Activated T-cell treated with anti-CD3 and anti-CD28 coated beads for 24 hours (primary cell): ENCODE data around the gene STK25.

Experiments used
- DNase-seq: peaks from one replicate; pipeline ENCODE4 v3.0.0-alpha.2; 2020; ENCODE audit warnings: low read depth

STK25 gene

DNA sequence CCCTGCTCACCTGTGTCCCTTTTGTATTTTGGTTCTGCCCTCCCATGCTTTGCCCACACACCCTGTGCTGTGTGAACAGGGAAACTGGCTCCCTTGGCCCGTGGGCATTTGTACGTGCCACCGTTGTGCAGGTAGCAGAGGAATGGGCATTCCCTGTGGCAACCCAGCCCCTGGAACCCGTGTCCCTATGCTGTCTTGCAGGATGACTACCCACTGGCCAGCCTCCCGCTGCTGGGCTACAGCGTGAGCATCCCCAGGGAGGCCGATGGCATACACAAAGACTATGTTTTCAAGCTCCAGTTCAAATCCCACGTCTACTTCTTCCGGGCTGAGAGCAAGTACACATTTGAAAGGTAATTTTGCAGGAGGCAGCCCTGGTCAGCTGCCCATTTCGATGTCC, 15.3 kb downstream of the STK25 start:
- DNase-seq, result no peak

- DNase-seq, result no peak
Measured at GRCh38 chr2:241492174-241492565, 16.2 kb downstream of the STK25 start.

DNA sequence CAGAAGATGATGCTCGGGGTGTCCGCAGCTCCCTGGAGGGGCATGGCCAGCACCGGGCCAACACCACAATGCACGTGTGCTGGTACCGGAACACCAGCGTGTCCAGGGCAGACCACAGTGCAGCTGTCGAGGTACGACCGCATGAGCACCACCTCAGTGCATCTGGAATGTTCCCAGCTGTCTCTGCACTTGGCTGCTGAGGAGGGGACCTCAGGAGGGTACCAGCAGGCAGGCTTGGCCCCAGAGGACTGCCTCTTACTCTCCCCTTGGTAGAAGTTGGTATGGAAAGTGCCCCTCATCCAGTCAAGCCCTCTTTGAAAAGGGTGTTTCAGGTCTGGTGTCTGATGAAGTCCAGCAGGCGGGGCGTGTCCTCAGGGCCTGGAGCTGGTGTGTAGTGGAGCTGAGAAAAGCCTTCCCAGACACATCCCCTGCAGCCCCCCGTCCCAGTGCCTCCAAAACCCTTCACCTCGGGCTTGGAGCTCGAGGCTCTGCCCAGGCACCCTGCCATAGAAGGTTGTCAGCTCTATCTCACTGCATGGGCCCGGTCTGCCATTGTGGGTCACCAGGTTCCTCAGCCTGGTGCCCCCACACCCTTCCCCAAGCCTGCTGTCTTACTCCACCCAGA, 16.7 kb downstream of the STK25 start:
- no peak for DNase-seq

DNA sequence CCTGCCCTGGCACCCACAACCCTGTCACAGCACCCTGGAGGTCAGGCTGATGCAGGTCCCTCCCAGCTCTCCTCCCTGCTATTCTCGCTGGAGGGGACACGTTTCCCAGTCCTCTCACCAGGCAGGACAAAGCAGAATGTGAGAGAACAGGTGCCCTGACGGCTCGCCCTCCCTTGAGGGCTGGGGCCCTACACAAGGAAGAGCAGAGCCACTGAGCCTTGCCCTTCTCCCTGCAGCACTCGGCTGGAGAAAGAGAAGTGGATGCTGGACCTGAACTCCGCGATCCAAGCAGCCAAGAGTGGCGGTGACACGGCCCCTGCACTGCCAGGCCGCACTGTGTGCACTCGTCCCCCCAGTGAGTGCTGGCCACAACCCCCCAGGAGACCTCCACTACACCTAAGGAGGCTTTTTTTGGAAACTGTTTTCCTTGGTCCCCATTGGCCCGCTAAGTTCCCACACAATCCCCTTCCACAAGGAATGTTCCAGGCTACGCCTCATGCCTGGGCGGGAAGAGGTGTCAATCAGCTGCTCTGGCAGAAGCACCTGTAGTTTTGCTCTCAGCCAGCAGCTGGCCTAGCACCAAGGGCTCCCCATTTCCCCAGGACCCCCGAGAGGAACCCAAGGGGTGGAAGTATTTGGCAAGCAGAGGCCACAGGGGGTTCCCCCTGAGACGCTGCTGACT, 17.4 kb downstream of the STK25 start:
- DNase-seq, result no peak

DNA sequence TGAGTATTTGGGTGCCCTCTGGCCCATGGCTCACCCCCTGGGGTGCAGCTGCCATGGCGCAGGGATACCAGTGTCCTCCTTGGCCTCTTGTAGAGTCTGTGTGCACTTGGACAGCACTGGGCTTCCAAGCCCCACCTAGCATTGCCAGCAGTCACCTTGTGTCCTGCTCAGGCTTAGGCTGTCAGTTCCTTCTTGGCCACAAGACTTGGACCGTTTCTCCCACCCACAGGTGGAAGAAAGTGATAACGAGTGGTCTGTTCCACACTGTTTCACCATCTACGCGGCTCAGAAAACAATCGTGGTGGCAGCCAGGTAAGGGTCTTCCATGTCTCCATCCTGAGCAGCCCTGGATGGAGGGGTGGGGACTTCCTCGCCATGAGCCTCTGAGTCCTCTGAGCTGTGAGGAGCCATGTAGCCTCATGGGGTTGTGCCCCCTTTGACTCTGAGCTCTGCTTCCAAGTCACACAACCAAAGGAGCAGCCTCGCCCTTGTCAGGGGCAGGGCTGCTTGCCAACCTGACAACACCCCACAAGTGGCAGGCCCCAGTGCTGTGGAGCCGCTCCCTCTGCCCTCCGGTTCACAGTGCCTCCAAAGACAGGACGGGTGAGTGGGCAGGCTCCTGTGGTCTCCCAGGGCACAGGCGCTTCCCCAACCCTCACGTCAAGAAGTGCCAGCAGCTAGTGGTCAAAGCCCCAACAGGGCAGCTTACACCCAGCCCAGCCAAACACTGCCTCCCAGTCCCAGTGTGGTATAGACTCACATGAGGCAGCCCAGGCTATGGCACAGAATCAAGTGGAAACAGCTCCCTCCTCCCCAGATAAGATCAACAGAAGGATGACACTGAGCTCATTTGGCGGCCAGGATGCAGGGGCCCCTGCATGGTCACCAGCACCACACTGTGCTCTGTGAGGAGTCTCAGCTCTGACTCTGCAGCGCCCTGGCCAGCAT, 18.4 kb downstream of the STK25 start:
- DNase-seq, result no peak

DNA sequence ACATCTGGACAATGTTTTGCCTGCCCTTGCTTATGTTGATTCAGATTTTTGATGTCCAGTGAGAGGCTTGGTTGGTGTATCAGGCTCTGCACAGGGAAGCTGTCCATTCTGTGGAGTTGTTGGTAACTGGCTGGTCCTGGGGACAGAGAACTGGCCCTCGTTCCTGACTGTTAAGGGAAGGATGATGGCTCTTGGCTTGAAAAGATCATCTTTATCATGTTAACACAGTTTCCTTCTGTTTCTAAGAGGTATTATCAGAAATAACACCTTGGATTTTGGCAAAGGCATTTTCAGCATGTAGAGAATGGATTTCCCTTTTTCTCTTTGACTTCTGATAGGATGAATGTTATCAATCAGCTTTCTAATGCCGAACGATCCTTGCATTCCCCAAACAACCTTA, 19.3 kb downstream of the STK25 start:
- no peak for DNase-seq

- no peak for DNase-seq
Measured at GRCh38 chr2:241485172-241485911, 23.0 kb downstream of the STK25 start.

GRCh38 chr2:241483305-241483704, 25.1 kb downstream of the STK25 start:
- no peak for DNase-seq

GRCh38 chr2:241482126-241482955, 26.0 kb downstream of the STK25 start:
- DNase-seq, result no peak

DNA sequence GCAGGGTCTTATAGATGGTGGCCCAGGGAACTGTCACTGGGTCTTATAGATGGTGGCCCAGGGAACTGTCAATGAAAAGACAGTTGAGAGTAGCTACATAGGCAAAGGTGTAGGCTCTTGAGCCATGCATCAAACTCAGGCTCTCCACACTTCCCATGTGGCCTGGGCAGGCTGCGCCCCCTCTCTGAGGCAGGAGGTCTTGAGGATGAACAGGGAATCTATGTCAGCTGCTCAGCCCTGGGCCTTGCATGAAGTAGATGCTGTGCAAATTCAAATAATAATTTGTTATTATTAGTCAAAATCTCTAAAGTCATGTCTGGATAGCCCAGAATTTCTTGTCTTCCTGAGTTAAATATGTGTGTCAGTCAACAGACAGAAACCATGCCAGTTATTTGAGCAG, 26.7 kb downstream of the STK25 start:
- no peak for DNase-seq

DNA sequence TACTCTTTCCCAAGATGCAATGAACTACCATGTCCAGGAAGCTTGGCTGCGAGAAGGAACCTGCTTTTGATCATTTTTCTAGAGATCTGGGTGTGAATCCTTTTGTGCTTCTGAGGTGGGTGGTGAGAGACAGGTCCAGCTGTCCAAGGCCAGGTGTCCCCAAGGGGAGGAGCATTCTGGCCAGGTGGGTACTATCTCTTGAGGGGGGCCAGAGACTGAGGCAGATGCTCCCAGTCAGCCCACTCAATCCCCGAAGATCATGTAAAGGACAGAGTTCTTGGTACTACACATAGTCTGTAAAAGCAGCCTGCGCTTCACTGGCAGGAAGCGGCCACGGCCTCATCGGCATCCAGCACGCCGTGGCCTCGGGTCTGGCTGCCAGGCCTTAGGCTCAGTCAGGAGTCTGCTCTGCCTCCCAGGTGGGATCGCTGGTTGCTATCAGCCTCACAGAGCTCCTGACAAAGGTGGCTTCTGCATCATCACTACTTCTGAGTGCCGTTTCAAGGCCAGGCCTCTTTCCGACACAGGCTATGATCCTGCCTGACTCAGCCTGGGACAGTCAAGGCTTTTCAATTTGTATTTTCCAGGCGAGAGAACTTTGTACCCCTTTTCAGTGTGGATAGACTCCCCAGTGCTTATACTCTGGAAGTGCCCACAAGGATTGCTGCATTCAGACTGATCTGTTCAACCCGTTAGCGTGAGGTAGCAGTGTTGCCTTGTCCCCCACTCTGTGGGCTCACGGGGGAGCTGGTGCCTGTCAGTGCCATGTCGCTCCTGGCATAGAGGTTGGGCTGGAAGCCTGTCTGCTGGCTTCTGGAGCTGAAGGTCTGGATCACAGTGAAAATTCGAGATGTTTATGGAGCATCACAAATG, 29.1 kb downstream of the STK25 start:
- DNase-seq, result no peak

- DNase-seq, result no peak
Measured at GRCh38 chr2:241478166-241478565, 30.2 kb downstream of the STK25 start.

DNA sequence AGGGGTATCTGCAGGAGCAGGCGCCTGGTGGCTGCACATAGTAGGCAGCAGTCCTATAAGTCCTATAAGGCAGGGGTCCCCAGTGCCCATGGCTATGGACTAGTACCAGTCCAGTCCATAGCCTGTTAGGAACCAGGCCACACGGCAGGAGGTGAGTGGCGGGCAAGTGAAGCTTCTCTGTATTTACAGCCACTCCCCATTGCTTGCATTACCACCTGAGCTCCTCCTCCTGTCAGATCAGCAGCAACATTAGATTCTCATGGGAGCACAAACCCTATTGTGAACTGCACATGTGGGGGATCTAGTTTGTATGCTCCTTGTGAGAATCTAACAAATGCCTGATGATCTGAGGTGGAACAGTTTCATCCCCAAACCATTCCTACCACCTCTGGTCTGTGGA, 33.1 kb downstream of the STK25 start:
- DNase-seq, result no peak

GRCh38 chr2:241473399-241473798, 35.0 kb downstream of the STK25 start:
- no peak for DNase-seq

- DNase-seq, result no peak
Measured at GRCh38 chr2:241469746-241470145, 38.6 kb downstream of the STK25 start.

DNA sequence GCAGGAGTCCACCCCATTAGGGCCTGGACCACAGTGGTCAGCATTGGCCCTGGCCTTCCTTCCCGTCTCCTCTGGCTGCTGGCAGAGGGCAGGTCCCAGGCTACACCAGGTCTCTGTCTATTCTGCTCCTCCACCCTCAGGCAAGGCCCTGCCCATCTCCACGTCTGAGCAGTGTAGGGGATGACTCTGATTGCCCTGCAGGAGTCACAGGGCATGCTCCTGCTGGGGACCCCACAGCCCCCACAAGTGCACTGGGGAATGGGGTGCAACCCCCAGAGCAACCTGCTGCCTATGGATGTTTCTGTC, 40.0 kb downstream of the STK25 start:
- no peak for DNase-seq

DNA sequence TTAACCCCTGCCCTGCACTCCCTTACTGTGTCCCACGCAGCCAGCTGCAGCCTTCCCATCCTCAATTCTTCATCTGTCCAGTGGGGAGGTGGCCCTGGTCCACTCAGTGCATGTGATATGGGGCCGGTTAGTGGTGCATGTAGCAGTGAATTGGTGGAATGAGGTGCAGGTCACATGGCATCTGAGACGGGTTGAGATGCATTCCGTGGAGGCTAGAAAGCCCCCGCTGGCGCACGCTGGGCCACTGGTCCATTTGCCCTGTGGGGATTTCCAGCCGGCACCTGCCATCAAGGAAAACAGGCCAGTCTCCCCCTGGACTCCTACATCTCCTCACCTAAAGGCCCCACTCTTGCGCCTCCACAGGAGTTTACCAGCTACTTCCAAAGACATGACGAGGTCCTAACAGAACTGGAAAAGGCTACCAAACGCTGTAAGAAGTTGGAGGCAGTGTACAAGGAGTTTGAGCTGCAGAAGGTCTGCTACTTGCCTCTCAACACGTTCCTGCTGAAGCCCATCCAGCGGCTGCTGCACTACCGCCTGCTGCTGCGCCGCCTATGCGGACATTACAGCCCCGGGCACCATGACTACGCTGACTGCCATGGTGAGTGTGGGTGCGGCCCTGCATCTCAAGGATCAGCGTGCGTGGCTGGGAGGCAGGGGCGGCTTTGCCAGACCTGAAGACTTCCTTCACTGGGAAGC, 40.5 kb downstream of the STK25 start:
- no peak for DNase-seq

- no peak for DNase-seq
Measured at GRCh38 chr2:241466230-241466629, 42.2 kb downstream of the STK25 start.

DNA sequence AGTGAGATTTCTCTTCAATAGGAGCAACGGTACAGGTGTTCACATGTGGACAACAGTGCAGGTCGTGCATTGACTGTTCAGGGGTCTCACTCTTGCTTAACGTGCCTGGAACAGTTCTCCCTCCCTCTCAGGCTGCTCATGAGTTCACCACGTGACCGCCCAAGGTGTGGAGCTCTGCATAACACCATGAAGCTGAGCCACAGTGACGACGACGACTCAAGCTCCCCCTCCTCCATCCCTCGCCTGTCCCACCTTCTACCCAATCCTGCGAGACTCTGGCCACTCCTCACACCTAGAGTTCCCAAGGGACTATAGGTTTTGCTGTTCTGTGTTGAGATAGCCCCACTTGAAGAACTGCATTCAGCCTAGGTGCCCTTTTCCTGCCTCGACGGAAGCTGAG, 42.8 kb downstream of the STK25 start:
- no peak for DNase-seq
